Anterior cingulate cortex (tissue), 58 donors: Measurements from ENCODE around the gene ELN.
"Not testable (repeated sequence)": the region's sequence is repeated elsewhere in the genome, so short reads cannot be mapped to it uniquely, and the experiment has no call there.

Experiments
- DNase-seq, 58 donors: peaks; one replicate each; lab custom pipeline; 2025; lab: John Stamatoyannopoulos, UW

The ELN gene

DNA sequence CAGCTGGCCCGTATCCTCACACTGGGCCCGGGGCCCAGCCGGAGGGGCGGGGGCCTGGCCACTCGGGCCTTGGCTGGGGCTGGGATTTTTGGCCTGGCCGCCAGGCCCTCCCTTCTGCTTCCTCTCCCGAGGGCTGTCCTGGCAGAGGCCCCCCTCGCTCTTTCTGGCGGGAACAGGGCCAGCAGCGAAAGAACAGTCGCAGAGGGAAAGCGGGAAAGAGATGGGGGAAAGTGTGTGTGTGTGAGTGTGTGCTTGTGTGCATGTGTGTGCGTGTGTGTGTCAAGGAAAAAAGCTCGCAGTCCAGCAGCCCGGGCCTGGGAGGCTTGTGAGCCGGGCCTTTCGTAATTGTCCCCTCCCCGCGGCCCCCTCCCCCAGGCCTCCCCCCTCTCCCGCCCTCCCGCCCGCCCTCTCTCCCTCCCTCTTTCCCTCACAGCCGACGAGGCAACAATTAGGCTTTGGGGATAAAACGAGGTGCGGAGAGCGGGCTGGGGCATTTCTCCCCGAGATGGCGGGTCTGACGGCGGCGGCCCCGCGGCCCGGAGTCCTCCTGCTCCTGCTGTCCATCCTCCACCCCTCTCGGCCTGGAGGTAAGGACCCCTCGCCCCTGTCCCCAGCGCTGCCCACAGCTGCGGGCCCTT lies at the start of gene ELN:
Gene ELN (plus strand): TSS at position 491 of the 638 bp plus-strand sequence. CDS start 15 bp downstream, at position 506.
- DNase-seq, result peak in 56 of 58 donors; percentile 20 to 88 (median 69)

DNA sequence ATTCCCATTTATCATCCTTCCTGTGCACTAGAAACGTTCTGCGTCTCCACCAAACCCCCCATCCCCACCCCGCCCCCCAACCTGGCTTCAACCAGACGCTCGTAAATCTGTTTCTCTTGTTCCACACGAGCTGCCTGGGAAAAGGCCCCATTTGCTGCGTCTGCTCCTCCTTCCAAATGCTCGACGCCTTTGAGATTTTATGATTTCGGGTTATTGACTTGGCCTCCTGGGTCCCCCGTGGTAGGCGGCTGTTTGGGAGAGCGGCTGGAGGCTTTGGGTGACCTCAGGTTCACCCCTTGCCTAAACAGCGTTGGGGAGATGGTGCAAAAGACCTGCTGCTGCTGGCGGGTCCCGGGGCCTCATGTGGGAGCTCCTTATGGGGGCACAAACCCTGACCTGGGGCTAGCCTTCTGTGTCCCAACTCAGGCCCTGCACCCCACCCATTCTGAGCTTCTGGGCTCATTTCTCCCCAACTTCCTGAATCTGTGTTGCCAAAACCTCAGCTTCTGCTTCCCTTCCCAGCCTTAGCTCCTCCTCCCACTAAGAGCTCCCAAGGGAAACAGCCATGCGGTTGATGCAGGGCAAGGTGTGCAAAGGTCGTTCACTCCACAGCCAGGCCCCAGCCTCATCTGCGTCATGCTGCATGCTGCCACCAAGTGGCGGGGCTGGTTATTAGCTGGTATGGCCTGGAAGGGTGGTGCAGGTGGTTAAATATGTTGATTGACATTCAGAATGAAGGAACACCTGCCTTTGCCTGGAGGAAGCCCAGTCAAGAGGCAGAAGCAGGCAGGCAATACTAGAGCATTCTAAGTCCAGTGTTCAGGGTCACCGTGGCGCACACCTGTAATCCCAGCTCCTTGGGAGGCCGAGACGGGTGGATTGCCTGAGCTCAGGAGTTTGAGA lies 49.1 kb upstream of the ELN start:
- no peak for DNase-seq

- DNase-seq, result not testable (repeated sequence)
Measured at GRCh38 chr7:73979656-73980055, 48.3 kb upstream of the ELN start.

DNA sequence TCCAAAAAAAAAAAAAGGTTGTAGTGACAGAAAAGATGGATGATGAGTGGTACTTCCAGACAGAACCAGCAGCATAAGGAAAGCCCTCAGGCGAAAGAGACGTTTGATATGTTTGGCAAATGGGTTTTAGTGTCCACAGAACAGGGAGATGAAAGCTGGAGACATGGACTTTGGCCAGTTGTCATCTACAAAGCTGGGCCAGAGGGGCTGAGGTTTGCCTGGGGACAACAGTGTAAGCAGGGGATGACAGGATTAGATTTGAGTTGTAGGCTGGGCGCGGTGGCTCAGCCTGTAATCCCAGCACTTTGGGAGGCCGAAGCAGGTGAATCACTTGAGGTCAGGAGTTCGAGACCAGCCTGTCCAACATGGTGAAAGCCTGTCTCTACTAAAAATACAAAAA lies 47.8 kb upstream of the ELN start:
- no peak for DNase-seq

- DNase-seq, result no peak
Measured at GRCh38 chr7:73981933-73982332, 46.0 kb upstream of the ELN start.

DNA sequence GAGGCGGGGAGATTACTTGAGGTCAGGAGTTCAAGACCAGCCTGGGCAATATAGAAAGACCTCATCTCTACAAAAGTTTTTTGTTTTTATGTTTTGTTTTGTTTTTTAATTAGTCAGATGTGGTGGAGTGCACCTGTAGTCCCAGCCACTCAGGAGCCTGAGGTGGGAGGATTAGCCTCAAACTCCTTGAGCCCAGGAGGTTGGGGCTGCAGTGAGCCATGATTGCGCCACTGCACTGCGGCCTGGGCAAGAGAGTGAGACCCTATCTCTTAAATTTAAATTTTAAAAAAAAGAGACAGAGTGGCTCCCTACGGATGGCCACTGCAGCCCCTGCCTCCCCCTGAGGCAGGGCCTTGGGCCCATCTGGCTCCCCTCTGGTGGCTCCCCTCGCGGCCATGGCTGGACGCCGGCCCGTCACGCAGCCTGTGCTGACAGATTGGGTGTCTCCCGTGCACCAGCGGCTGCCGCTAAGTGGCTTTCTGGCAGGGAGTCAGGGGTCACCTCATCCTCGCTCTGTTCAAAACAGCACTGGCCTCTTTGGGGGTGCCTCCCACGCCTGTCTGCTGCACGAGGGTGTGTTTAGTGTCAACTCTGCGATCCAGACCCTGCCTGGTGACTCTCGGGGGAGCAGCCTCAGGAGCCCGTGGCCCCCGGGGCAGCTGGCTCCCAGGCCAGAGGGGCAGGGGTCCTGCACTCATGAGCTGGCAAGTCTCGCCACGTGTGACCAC lies 44.4 kb upstream of the ELN start:
- no peak for DNase-seq

- DNase-seq, result no peak
Measured at GRCh38 chr7:73984481-73985205, 43.3 kb upstream of the ELN start.

DNA sequence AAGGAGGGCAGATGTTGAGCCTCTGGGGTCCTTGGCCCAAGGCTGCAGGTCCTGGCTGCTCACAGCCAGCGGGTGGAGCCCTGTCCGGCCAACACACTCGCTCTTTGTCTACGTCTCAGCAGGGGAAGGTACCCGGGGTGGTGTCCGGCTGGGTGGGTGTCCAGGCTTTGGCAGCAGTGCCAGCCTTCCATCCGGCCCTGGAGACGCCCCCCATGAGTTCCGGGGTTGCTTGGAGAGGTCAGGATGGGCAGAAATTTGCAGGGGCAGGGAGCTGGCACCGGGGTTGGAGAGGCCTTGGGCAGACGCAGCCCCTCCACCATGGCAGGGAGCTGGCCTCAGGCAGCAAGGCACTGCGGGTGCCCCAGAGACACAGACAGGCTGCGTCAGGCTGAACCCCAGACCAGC lies 42.2 kb upstream of the ELN start:
- DNase-seq, result no peak

DNA sequence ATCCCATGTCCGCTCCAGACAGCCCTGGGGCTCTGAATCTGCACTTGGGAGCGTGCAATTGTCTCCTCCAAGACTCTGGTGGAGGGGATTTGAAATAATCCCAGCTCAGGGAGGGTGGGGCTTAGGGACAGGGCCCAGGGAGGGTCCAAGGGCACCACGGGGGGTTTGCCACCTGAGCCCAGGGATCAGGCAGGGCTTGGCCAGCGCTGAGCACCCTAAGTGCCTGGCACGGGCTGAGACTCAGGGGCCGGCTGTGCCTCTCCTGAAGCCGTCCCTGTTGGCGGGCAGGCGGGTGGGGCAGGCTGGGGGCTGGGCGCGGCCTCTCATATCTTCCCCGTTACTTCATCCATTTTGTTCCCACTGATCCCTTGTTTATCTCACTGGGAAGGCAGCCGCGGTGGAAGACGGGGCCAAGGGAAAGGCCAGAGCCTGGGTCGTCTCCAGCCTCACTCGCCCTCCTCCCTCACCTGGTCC lies 41.8 kb upstream of the ELN start:
- DNase-seq, result no peak

DNA sequence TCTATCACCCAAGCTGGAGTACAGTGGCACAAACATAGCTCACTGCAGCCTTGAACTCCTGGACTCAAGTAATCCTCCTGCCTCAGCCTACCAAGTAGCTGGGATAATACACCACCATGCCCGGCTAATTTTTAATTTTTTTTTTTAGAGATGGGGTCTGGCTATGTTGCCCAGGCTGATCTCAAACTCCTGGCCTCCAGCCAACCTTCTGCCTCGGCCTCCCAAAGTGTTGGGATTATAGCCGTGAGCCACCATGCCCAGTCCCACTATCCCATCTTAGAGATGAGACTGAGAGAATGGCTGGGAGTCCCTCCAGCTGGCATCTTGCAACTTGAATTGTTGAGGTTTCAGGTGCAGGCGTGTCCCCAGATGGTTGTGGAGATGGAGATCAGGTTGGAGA lies 40.7 kb upstream of the ELN start:
- DNase-seq, result no peak

DNA sequence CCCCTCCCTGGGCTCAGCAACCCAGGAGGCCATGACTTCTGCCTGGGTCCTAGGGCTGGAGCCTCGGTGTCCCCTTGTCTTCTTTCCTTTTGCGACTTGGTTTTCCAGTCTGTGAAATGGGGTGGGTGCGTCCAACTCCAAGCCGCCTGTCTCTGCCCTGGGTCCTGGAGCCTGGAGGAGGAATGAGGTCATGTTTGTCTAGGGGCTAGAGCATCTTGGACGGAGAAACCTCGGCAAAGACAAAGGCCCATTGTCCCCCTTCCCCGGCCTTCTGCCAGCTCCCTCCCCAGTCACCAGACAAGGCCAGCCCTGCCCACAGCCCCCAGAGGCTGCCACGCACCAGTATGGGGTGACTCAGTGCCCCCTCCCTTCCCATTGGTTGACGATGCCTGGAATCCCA lies 39.8 kb upstream of the ELN start:
- DNase-seq, result peak in 44 of 58 donors; percentile 5 to 83 (median 48)

- no peak for DNase-seq
Measured at GRCh38 chr7:73991522-73992100, 36.4 kb upstream of the ELN start.

DNA sequence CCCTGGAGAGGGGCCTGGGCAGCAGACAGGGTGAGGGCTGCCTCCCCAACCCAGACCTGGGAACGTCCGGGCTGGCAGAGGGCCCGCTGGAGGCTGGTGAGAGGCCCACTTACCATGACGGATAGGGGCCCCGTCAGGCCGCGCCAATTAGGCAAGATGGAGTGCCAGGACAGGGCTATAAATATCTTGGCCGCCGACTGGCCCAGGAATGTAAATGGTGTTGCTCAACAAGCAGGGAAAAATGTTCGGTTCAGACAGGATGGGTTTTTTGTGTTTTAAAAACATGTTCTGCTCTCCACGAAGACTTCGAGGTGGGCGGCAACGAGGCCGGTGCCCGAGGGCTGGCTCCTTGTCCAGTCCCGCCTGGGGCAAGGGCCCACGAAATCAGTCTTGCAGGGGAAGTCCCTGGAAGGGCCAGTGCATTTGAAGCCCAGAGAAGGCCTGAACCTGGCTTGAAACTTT lies 35.8 kb upstream of the ELN start:
- no peak for DNase-seq

- DNase-seq, result no peak
Measured at GRCh38 chr7:73994023-73994422, 34.0 kb upstream of the ELN start.

- no peak for DNase-seq
Measured at GRCh38 chr7:73994761-73995160, 33.2 kb upstream of the ELN start.

GRCh38 chr7:73995330-73995729 lies 32.6 kb upstream of the ELN start:
- no peak for DNase-seq

- peak in 1 of 58 donors; percentile 29 for DNase-seq
Measured at GRCh38 chr7:73995821-73996511, 32.0 kb upstream of the ELN start.

DNA sequence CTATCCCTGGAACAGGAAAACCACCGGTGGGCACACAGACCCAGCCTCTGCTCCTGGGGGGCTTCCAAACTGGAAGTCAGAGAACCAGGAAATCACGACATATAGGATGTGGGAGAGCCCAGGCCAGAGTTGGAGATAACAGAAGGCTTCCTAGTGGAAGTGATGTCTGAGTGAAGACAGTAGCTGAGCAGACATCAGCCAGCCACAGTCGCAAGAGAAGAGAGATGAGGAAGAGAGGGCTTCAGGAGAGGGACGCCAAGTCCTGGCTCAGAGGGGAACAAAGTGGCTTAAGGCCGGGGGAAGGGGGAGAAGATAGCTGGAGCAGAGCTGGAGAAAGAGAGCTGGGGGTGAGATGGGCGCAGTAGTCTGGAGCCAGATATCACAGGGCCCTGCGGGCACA lies 30.9 kb upstream of the ELN start:
- no peak for DNase-seq
